ENCODE data around the gene TASP1.

Gene TASP1

DNA sequence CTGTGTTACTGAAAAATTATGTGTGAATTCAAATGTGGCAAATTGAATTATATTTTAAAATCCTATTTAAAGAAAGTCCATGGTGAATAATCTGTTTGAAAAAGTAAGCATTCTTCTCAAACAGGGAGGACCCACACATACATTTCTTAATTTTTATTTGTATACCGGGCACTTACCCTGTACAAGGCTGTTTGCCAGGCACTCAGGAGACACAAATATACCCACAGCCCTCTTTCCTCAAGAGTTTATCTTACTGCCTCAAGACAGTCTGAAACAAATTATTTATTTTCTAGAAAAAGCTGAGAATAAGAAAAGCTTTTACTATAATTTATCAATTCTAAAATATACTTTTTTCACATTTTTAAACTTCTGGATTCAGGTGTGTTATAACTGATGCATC, 114.4 kb downstream of the TASP1 start:
- no peak overlapping the region for H3K4me3 ChIP-seq (replicated peaks in 1 of 2; ENCODE audit: low read depth in 2 of 2, low read length in 2 of 2)
- DNase-seq (ENCODE audit: low read depth in 2 of 2), result no peak
- TF ChIP-seq, protein P1, sequence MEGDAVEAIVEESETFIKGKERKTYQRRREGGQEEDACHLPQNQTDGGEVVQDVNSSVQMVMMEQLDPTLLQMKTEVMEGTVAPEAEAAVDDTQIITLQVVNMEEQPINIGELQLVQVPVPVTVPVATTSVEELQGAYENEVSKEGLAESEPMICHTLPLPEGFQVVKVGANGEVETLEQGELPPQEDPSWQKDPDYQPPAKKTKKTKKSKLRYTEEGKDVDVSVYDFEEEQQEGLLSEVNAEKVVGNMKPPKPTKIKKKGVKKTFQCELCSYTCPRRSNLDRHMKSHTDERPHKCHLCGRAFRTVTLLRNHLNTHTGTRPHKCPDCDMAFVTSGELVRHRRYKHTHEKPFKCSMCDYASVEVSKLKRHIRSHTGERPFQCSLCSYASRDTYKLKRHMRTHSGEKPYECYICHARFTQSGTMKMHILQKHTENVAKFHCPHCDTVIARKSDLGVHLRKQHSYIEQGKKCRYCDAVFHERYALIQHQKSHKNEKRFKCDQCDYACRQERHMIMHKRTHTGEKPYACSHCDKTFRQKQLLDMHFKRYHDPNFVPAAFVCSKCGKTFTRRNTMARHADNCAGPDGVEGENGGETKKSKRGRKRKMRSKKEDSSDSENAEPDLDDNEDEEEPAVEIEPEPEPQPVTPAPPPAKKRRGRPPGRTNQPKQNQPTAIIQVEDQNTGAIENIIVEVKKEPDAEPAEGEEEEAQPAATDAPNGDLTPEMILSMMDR (IDR thresholded peaks at IDR 0.05; ENCODE audit: low read depth, low read length), result no peak

DNA sequence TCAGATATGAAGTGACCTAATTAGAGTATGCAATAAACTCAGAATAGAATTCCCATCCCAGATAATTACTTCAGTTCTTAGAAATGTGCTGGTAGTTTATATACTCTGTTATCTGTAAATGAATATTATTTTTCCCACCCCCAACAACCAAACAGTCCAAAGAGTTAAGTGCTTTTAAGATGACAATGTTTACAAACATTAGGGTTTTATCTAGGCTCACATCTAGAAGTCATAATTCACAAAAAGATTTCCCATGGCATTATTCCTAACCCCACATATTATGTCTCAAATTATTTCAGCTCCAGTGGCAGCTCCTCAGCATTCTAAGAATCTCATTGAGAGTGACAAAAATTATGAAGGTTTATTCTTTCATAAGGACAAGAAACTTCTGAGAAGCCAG, 120.9 kb downstream of the TASP1 start:
- TF ChIP-seq, protein P1 (IDR thresholded peaks at IDR 0.05; ENCODE audit: low read depth, low read length), result no peak
- no peak overlapping the region for H3K4me3 ChIP-seq (replicated peaks in 1 of 2; ENCODE audit: low read depth in 2 of 2, low read length in 2 of 2)
- no peak for DNase-seq (ENCODE audit: low read depth in 2 of 2)

DNA sequence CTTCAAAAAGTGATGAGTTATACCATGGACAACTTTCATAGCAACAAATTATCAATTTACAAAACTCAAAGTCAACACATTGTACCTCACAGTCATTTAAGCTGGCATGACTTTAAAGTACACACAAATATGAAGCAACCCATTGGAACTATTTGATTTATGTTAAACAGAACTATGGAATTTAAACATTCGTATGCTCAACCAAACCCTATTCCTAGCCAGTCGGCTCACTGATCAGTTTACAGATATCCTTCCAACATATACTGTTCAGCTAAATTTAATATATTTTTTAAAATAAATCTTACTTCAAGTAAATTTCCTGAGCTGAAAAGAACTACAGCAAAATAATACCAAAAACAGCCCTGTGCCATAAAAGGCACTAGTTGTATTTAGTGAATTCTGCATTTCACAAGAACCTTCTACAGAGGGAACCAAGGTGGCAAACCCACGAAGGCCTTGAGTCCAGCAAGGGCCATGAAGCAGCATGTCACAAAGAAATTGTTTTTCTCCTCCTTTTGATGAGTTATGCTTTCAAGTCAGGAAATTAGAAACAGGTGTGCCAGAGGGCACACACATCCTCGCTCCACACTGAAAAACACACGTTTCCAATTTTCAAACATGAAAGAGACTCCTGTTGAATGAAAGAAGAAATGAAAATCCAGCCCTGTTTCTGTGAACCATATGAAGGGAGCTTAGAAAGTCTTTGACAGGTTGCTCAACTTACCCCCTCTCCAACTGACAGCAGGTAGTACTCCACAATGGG, 122.8 kb downstream of the TASP1 start:
- TF ChIP-seq, protein P1 (IDR thresholded peaks at IDR 0.05; ENCODE audit: low read depth, low read length), result no peak
- no peak for DNase-seq (ENCODE audit: low read depth in 2 of 2)
- H3K4me3 ChIP-seq (replicated peaks in 1 of 2; ENCODE audit: low read depth in 2 of 2, low read length in 2 of 2), result no peak overlapping the region

DNA sequence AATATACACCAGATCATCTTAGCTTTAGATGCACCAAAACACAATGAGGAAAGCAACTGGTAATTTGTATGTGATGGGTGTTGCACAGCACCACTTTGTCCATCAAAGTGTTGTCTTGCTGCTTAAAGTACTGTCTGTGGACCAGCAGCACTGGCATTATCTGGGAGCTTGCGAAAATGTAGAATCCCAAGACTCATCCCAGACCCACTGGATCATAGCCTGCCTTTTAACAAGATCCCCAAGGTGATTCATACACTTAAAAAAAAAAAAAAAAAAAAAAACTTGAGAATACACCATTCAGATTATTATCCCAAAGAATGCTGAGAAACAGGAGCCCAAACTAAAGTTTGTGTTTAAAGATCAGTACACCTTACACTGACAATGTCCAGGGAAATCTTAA, 123.4 kb downstream of the TASP1 start:
- no peak for DNase-seq (ENCODE audit: low read depth in 2 of 2)
- TF ChIP-seq, protein P1 (IDR thresholded peaks at IDR 0.05; ENCODE audit: low read depth, low read length), result no peak
- H3K4me3 ChIP-seq (replicated peaks in 1 of 2; ENCODE audit: low read depth in 2 of 2, low read length in 2 of 2), result no peak overlapping the region

DNA sequence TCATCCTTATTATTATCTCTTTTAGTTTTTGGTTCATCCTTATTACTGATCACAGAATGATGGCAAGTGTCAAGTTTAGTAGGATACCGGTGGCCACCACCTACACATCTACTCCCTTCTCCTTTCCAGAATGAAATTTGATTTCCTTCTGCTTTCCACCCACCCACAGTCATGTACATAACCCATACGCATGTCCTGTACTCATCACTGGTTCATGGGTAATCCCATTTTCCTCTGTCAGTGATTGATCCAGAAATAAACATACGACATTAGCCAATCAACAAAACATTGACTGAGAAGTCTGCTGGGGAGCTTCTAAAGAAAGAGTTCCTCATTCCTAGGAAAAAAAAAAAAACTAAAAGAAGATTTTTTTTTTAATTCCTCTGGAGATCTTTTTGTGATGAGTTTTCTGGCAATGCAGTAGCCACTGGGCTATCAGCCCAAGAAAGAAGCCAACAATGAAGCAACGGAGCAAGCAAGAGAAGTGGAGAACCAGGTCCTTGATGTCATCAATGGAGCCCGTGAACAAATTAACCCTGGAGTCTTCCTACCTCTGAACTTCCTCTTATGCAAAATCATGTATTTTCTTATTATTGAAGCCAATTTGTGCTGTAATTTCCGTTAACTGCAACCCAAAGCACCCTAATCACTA, 127.8 kb downstream of the TASP1 start:
- TF ChIP-seq, protein P1 (IDR thresholded peaks at IDR 0.05; ENCODE audit: low read depth, low read length), result no peak
- H3K4me3 ChIP-seq (replicated peaks in 1 of 2; ENCODE audit: low read depth in 2 of 2, low read length in 2 of 2), result no peak overlapping the region
- DNase-seq (ENCODE audit: low read depth in 2 of 2), result peak in 1 of 2 donors; percentile 25

DNA sequence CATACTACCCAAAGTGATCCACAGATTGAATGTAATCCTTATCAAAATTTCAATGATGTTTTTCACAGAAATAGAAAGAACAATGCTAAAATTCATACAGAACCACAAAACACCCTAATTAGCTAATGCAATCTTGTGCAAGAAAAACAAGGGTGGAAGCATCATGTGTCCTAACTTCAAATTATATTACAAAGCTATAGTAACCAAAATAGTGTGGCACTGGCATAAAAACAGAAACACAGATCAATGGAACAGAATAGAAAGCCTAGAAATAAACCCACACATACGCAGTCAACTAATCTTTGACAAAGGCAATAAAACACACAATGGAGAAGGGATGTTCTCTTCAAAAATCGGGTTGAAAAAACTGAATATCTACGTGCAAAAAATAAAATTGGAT, 131.1 kb downstream of the TASP1 start:
- no peak overlapping the region for H3K4me3 ChIP-seq (replicated peaks in 1 of 2; ENCODE audit: low read depth in 2 of 2, low read length in 2 of 2)
- TF ChIP-seq, protein P1 (IDR thresholded peaks at IDR 0.05; ENCODE audit: low read depth, low read length), result no peak
- no peak for DNase-seq (ENCODE audit: low read depth in 2 of 2)

All from cardiac fibroblast (primary cell).